Right hindlimb (tissue), 1 donor: ENCODE data around the gene SAMD9.
"Not testable (repeated sequence)": the region's sequence is repeated elsewhere in the genome, so short reads cannot be mapped to it uniquely, and the experiment has no call there.

ENCODE experiments used
- DNase-seq: peaks from one replicate; pipeline ENCODE4 v3.0.0-alpha.2; 2018

SAMD9 gene

GRCh38 chr7:93117852-93118530, at the start of gene SAMD9:
Gene SAMD9, minus strand, starts transcription at chr7:93117979. Its CDS starts 11,882 bp downstream, at chr7:93106097.
- DNase-seq = peak; percentile 67

- no peak for DNase-seq
Measured at GRCh38 chr7:93165447-93165846, 47.7 kb upstream of the SAMD9 start.

DNA sequence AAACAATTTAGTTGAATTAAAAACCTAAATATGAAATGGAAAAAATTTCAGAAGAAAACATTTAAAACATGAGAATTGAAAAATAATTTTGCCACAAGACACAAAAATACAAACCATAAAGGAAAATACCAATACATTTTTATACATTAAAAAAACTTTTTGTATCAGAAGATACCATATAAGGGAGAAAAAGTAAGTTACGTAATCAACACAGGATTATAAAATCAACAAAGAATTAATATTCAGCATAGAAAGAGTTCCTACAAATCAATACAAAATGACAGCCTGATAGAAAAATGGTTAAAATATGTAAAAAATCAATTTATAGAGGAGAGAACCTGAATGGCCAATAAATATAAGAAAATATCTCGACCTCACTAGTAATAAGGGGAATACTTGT, 47.0 kb upstream of the SAMD9 start:
- no peak for DNase-seq

- DNase-seq = no peak
Measured at GRCh38 chr7:93161181-93161762, 43.5 kb upstream of the SAMD9 start.

GRCh38 chr7:93160410-93160809, 42.6 kb upstream of the SAMD9 start:
- DNase-seq = no peak

- DNase-seq = no peak
Measured at GRCh38 chr7:93159490-93159889, 41.7 kb upstream of the SAMD9 start.

DNA sequence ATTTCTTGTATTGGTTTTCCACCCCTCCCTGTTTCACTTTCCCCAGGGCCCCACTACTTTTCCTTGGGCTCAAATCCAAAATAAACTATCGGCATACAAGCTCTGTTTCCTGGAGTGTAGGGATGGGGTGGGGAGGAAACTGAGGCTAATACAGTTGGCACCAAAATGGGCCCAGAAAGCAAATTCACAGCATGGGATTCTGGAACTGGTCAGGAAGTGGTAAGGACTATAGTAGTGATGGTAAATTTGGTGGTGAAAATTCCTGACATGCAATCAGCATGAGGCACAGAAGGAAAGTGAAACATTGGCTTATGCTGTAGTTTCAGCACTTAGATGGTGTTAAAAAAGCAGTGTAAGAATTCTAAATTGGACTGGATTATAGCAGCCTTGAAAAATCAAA, 39.1 kb upstream of the SAMD9 start:
- DNase-seq = no peak

- no peak for DNase-seq
Measured at GRCh38 chr7:93150200-93150835, 32.5 kb upstream of the SAMD9 start.

DNA sequence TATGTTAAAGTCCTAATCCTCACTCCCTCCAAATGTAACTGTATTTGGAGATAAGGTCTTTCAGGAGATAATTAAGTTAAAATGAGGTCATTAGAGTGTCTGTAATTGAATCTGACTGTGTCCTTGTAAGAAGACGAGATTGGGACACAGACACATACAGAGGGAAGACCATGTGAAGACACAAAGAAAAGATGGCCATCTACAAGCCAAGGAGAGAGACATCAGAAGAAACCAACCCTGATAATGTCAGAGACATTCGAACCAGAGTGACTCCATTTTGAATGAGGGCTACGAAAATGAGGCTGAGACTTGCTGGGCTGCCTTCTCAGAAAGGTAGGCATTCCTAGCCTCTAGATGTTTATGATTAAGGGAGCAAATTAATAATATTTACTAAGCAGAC, 30.9 kb upstream of the SAMD9 start:
- no peak for DNase-seq

DNA sequence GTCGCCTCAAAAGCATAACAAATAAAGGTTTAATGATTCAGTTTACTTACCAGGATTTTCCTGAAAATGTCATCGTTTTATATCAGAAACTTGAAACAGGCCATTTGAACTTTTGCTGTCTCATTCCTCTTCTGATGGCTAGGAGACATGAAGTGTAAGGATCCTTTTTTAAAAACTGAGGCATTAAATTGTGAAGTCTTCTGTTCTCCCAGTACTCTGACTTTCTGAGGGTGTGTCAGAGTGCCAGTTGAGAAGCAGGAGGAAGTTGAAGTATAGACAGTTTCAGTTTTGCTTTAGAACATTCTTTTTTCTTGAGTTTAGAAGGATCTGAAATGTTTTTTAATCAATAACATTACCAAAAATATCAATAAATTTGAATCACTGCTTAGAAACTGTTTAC, 30.4 kb upstream of the SAMD9 start, which contains the start of gene SAMD9L:
Gene SAMD9L, minus strand, starts transcription at position 242 of the 400 bp plus-strand sequence. CDS start 12,414 bp downstream, outside the sequence.
- DNase-seq = no peak

- DNase-seq = peak; percentile 61
Measured at GRCh38 chr7:93147363-93147762, 29.6 kb upstream of the SAMD9 start.

- DNase-seq = peak; percentile 51
Measured at GRCh38 chr7:93146472-93147141, 28.8 kb upstream of the SAMD9 start.

DNA sequence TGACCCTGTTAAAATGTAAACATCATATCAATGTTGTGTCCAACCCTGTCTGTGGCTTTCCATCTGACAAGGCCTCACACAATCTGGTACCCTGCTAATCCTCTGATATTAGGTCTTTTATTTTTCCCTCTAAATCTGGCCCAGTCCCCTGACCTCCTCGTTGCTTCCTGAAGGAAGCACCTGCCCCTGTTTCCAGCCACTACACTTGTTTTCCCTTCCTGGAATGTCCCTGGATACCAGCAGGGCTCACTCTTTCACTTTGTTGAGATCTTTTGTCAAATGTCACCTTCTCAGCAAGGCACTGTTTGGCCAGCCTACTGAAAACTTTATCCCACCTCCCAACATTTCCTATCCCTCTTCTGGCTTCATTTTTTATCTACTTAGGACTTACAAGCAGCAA, 28.3 kb upstream of the SAMD9 start:
- DNase-seq = no peak

- DNase-seq = no peak
Measured at GRCh38 chr7:93145354-93145753, 27.6 kb upstream of the SAMD9 start.

DNA sequence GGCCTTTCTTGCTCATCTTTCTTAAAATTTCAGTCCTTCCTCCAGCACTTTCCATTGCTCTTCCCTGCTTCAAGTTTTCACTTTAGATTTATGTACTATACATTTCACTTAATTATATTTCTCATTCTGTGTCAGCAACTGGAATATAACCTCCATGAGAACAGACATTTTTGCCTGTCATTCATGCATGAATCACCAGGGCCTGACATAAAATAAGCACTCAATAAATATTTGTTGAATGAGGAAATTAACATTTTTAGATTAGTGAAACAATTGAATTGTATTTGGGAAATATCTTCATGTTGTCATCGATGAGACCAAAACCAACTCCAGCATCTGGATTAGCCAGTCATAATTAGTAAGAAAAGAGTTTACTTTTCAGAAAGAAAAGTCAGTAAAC, 24.3 kb upstream of the SAMD9 start:
- no peak for DNase-seq

GRCh38 chr7:93140582-93141191, 22.9 kb upstream of the SAMD9 start:
- no peak for DNase-seq

DNA sequence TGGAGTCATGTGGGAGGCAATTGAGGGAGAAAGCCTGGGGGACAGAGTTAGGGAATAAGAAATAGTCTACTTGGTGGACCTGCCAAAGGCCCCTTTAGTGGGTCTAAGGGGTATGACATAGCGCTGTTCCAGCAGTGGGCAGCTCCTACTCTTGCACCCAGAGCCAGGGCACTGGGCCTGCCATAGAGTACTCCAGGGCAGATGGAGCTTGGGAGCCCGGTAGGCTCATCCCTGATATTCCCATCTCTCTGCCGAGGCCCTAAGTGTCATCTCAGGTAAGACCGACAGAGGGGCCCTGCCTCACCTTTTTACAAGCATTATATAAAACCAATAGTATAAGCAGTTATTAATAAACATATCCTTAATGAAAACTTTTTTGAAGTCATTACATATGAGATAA, 20.8 kb upstream of the SAMD9 start:
- DNase-seq = no peak

GRCh38 chr7:93133005-93133404, 15.2 kb upstream of the SAMD9 start:
- DNase-seq = no peak

DNA sequence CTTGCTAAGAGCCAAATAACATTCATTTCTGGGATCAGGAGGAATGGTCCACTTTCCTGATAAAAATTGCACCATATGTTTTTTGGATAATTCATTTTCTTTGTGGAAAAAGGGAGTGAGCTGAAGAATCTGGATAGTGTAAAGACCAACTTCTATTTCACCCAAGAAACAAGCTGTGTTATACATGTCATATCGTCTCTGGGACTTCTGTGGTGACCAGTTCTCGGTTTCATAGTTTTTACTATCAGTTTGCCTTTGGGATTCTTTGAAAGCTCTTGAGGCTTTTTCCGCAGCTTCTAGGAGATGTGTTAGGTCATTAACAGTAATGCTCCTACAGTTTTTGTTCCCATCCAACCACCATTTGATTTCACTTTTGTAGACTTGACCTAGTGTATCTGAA, 14.4 kb upstream of the SAMD9 start:
- DNase-seq = no peak

DNA sequence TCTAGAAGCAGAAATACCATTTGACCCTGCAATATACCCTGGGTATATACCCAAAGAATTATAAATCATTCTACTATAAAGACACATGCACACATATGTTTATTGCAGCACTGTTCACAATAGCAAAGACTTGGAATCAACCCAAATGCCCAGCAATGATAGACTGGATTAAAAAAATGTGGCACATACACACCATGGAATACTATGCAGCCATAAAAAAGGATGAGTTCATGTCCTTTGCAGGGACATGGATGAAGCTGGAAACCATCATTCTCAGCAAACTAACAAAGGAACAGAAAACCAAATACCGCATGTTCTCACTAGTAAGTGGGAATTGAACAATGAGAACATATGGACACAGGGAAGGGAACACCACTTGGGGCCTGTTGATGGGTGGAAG, 9.2 kb upstream of the SAMD9 start:
- DNase-seq = not testable (repeated sequence)

GRCh38 chr7:93123532-93123931, 5.8 kb upstream of the SAMD9 start:
- not testable (repeated sequence) for DNase-seq

DNA sequence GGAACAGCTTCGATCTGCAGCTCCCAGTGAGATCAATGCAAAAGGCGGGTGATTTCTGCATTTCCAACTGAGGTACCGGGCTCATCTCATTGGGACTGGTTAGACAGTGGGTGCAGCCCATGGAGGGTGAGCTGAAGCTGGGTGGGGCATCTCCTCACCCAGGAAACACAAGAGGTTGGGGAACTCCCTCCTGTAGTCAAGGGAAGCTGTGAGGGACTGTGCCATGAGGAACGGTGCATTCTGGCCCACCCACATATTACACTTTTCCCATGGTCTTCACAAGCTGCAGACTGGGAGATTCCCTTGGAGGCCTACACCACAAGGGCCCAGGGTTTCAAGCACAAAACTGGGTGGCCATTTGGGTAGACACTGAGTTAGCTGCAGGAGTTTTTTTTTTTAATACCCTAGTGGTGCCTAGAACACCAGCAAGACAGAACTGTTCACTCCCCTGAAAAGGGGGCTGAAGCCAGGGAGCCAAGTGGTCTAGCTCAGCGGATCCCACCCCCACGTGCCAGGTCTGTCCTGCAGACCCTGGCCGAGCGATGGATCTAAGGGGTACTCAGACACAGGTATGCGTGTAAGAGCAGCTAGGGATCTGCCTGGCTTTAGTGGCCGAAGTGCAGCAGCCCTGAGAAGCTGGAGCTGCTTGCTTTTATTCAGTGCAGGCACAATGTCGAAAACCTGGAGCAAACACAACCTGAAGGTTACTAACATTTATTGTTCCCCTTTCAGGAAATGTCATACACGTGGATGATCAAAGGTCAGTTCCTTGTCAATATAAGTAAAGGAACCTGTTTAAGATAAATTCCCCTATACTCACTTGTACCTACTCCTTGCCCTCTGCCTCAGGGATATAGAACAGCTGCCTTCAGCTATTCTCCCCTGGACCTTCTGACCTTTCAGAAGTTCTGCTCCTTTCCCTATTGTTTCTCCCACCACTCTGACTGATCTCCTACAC, 3.1 kb upstream of the SAMD9 start:
- no peak for DNase-seq
